Osteoblast (primary cell): ENCODE data around the gene ALDH3B2. TPM values are rescaled to one million over a fixed set of nuclear protein-coding genes. Genes with fewer than 3 reads are reported as not detected.

Experiments used
- DNase-seq: peaks from one replicate; pipeline ENCODE4 v3.0.0; 2011; ENCODE audit warnings: low spot score, mixed read lengths; ENCODE audit not compliant: insufficient read length; ENCODE audit errors: missing footprints
- H2AFZ ChIP-seq: 2 replicates; pipeline ENCODE4 v1.6.0; 2011; ENCODE audit warnings: mild to moderate bottlenecking, low read length
- H3K27ac ChIP-seq: 2 replicates; pipeline ENCODE4 v1.5.1; 2011; ENCODE audit warnings: mild to moderate bottlenecking, low read depth, low read length, moderate library complexity
- H3K27me3 ChIP-seq: 2 replicates; pipeline ENCODE4 v1.6.0; 2012; ENCODE audit warnings: mild to moderate bottlenecking, control low read depth, inconsistent platforms, low read length, moderate library complexity; ENCODE audit not compliant: insufficient read depth
- H3K36me3 ChIP-seq: 2 replicates; pipeline ENCODE4 v1.5.1; 2011; ENCODE audit warnings: mild to moderate bottlenecking, low read length, control low read depth, moderate library complexity; ENCODE audit not compliant: insufficient read depth
- H3K4me1 ChIP-seq: 2 replicates; pipeline ENCODE4 v1.5.1; 2011; ENCODE audit warnings: mild to moderate bottlenecking, low read length, control low read depth, moderate library complexity; ENCODE audit not compliant: insufficient read depth
- H3K4me2 ChIP-seq: 2 replicates; pipeline ENCODE4 v1.6.0; 2011; ENCODE audit warnings: mild to moderate bottlenecking, low read length; ENCODE audit not compliant: insufficient read depth
- H3K4me3 ChIP-seq: fragments of 200-600 bp; sonication (generic); 3 replicates; pipeline ENCODE4 v1.5.1; 2012; ENCODE audit warnings: mild to moderate bottlenecking, low read length, inconsistent platforms; ENCODE audit not compliant: insufficient read depth
- H3K79me2 ChIP-seq: 2 replicates; pipeline ENCODE4 v1.6.0; 2012; ENCODE audit warnings: mild to moderate bottlenecking, low read length, control low read depth, inconsistent platforms; ENCODE audit not compliant: insufficient read depth
- H3K9me3 ChIP-seq: 2 replicates; pipeline ENCODE4 v1.5.1; 2011; ENCODE audit warnings: low read depth, low read length, control low read depth
- H4K20me1 ChIP-seq: 2 replicates; pipeline ENCODE4 v1.6.0; 2012; ENCODE audit warnings: mild to moderate bottlenecking, low read length, control low read depth; ENCODE audit not compliant: insufficient read depth
- total RNA-seq: library from RNA; depleted of rRNA; stranded (reverse); fragments of >200 nt; gene quantifications from 2 replicates; pipeline ENCODE4 v1.2.3, GENCODE V29; 2012
- TF ChIP-seq, protein P1 (sequence below): IDR thresholded peaks from 2 replicates; pipeline ENCODE4 v1.5.1; 2011; ENCODE audit warnings: mild to moderate bottlenecking, low read depth, low read length, moderate library complexity; ENCODE audit errors: extremely low read depth

Gene ALDH3B2
- total RNA-seq, 1 donor = not detected

DNA sequence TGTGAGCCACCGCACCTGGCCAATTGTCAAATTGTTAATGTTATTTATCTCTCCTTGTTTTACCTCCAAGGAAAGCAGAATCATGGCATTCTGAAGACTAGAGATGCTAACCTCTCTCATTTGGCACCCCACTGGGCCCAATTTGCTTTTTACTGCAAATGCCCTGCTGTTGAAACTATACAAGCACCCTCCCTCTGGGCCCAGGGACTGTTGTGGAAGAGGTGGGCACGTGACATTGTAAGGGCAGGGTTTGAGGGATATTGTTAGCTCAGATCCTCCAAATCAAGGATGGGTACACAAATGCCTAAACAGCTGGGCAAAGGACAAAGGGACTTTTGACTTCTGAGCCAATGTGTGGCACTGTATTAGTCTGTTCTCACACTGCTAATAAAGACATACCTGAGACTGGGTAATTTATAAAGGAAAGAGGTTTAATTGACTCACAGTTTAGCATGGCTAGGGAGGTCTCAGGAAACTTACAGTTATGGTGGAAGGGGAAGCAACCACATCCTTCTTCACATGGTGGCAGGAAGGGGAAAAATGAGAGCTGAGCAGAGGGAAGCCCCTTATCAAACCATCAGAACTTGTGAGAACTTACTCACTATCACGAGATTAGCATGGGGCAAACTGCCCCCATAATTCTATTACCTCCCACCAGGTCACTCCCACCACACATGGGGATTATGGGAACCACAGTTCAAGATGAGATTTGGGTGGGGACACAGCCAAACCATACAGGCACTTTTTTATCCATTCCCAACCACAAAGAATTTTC, 6.5 kb upstream of the ALDH3B2 start:
- no peaks in the 10 kb centered on the region for H3K4me1 ChIP-seq
- H3K9me3 ChIP-seq = no peaks in the 10 kb centered on the region
- H3K79me2 ChIP-seq = no peaks in the 10 kb centered on the region
- H3K36me3 ChIP-seq = no peaks in the 10 kb centered on the region
- no peak overlapping the region for H2AFZ ChIP-seq
- H3K4me2 ChIP-seq = no peak overlapping the region
- no peak for DNase-seq
- H3K27me3 ChIP-seq = peaks cover 7% of the 10 kb centered on the region
- no peaks in the 10 kb centered on the region for H4K20me1 ChIP-seq
- H3K4me3 ChIP-seq = no peak overlapping the region
- TF ChIP-seq, protein P1, sequence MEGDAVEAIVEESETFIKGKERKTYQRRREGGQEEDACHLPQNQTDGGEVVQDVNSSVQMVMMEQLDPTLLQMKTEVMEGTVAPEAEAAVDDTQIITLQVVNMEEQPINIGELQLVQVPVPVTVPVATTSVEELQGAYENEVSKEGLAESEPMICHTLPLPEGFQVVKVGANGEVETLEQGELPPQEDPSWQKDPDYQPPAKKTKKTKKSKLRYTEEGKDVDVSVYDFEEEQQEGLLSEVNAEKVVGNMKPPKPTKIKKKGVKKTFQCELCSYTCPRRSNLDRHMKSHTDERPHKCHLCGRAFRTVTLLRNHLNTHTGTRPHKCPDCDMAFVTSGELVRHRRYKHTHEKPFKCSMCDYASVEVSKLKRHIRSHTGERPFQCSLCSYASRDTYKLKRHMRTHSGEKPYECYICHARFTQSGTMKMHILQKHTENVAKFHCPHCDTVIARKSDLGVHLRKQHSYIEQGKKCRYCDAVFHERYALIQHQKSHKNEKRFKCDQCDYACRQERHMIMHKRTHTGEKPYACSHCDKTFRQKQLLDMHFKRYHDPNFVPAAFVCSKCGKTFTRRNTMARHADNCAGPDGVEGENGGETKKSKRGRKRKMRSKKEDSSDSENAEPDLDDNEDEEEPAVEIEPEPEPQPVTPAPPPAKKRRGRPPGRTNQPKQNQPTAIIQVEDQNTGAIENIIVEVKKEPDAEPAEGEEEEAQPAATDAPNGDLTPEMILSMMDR = no peak
- H3K27ac ChIP-seq = no peak overlapping the region

DNA sequence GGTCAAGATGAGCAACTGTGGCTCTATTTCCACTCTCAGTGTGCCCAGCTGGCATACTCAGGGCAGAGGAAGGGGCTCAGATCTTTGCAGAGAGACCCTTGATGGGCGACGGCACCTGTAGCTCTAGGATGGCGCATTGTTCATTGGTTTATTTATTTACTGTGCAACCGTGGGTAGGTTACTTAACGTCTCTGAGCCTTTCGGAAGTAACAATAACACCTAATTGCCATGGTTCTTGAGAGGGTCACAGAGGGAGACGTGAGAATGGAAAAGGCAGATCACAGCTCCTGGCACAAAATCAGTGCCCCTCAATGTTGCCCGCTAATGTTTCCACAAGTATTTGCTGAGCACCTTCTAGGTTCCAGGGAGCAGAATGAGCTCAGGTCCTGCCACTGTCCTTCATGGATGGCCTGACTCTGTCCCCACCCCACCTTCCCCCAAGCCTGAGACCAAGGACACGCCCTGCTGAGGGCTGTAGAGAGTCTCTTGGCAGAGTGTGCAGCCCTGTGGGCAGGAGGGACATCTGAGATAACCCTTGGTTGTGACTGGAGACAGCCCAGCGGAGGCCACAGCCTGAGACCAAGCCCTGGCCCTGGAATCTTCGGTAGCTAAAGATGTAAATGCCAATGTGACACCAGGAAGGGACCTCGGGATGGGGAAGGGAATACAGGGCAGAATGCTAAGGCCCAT, 780 bp upstream of the ALDH3B2 start:
- Histone ChIP-seq H3K27me3 (peaks cover 3% of the 10 kb centered on the region), H3K79me2 (no peaks in the 10 kb centered on the region), H4K20me1 (no peaks in the 10 kb centered on the region), H3K4me2 (no peak overlapping the region), H3K27ac (no peak overlapping the region), H3K36me3 (no peaks in the 10 kb centered on the region), H2AFZ (no peak overlapping the region), H3K4me3 (no peak overlapping the region), H3K9me3 (no peaks in the 10 kb centered on the region), H3K4me1 (no peaks in the 10 kb centered on the region)
- no peak for DNase-seq
- TF ChIP-seq, protein P1 = no peak

DNA sequence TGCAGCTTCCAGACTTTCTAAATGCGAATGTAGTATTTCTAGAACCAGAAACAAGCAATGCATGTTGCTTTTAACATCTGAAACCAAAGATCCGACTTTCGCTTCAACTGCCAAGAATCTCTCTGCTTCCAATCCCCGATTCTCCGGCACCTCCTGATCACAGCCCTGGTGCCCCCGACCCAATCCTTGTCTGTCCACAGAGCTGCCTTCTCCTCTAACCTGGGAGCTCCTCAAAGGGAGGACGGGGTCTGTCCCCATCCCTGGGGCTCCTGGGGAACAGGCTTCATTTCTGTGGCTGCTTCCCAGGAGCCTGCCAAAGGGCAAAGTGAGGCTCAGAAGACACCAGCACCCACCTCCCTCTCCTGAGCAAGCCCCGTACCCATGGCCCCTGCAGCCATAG, 521 bp downstream of the ALDH3B2 start:
- Histone ChIP-seq H3K27me3 (peaks cover 3% of the 10 kb centered on the region), H3K79me2 (no peaks in the 10 kb centered on the region), H4K20me1 (no peaks in the 10 kb centered on the region), H3K36me3 (no peaks in the 10 kb centered on the region), H3K4me2 (no peak overlapping the region), H3K4me1 (no peaks in the 10 kb centered on the region), H2AFZ (no peak overlapping the region), H3K27ac (no peak overlapping the region), H3K4me3 (no peak overlapping the region), H3K9me3 (no peaks in the 10 kb centered on the region)
- TF ChIP-seq, protein P1 = no peak
- no peak for DNase-seq

DNA sequence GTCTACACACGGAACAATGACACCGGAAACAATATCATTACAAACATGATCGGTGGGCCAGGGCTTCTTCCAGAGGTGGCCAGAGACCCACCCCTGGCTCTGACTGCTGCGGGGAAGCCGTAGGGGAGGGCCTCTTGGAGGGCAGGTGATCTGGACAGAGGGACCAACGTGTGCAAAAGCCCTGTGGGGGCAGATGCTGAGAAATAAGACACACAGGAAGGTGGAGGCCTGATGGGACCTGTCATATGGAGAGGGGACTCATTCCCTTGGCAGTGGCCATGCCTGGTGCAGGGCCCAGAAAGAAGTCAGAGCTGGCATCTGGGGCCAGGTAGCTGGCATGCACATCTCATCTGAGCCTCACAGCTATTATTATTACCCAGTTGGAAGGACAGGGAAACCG, 1.1 kb downstream of the ALDH3B2 start:
- H3K79me2 ChIP-seq = no peaks in the 10 kb centered on the region
- no peaks in the 10 kb centered on the region for H3K36me3 ChIP-seq
- H3K9me3 ChIP-seq = no peaks in the 10 kb centered on the region
- peak; percentile 29 for DNase-seq
- H3K27me3 ChIP-seq = peaks cover 3% of the 10 kb centered on the region
- TF ChIP-seq, protein P1 = no peak
- no peaks in the 10 kb centered on the region for H3K4me1 ChIP-seq
- no peaks in the 10 kb centered on the region for H4K20me1 ChIP-seq
- H3K4me2 ChIP-seq = no peak overlapping the region
- H3K4me3 ChIP-seq = no peak overlapping the region
- H2AFZ ChIP-seq = no peak overlapping the region
- no peak overlapping the region for H3K27ac ChIP-seq
